Measurements from ENCODE around the gene OR52N5.

- TF ChIP-seq RCOR1 (IDR thresholded peaks at IDR 0.05; ENCODE audit: low read depth, low read length) (no peak), POLR2AphosphoS2 (conservative IDR thresholded peaks at IDR 0.05; ENCODE audit: low read length) (no peak), POLR2A (IDR thresholded peaks at IDR 0.05; ENCODE audit: low read length) (no peak), CHD2 (IDR thresholded peaks at IDR 0.05; ENCODE audit: low read length, partially characterized antibody) (no peak), CEBPB (IDR thresholded peaks at IDR 0.05) (no peak), NR3C1 (IDR thresholded peaks at IDR 0.05) (no peak)
- TF ChIP-seq, protein P1, sequence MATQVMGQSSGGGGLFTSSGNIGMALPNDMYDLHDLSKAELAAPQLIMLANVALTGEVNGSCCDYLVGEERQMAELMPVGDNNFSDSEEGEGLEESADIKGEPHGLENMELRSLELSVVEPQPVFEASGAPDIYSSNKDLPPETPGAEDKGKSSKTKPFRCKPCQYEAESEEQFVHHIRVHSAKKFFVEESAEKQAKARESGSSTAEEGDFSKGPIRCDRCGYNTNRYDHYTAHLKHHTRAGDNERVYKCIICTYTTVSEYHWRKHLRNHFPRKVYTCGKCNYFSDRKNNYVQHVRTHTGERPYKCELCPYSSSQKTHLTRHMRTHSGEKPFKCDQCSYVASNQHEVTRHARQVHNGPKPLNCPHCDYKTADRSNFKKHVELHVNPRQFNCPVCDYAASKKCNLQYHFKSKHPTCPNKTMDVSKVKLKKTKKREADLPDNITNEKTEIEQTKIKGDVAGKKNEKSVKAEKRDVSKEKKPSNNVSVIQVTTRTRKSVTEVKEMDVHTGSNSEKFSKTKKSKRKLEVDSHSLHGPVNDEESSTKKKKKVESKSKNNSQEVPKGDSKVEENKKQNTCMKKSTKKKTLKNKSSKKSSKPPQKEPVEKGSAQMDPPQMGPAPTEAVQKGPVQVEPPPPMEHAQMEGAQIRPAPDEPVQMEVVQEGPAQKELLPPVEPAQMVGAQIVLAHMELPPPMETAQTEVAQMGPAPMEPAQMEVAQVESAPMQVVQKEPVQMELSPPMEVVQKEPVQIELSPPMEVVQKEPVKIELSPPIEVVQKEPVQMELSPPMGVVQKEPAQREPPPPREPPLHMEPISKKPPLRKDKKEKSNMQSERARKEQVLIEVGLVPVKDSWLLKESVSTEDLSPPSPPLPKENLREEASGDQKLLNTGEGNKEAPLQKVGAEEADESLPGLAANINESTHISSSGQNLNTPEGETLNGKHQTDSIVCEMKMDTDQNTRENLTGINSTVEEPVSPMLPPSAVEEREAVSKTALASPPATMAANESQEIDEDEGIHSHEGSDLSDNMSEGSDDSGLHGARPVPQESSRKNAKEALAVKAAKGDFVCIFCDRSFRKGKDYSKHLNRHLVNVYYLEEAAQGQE (IDR thresholded peaks at IDR 0.05): no peak
- TF ChIP-seq, protein P2, sequence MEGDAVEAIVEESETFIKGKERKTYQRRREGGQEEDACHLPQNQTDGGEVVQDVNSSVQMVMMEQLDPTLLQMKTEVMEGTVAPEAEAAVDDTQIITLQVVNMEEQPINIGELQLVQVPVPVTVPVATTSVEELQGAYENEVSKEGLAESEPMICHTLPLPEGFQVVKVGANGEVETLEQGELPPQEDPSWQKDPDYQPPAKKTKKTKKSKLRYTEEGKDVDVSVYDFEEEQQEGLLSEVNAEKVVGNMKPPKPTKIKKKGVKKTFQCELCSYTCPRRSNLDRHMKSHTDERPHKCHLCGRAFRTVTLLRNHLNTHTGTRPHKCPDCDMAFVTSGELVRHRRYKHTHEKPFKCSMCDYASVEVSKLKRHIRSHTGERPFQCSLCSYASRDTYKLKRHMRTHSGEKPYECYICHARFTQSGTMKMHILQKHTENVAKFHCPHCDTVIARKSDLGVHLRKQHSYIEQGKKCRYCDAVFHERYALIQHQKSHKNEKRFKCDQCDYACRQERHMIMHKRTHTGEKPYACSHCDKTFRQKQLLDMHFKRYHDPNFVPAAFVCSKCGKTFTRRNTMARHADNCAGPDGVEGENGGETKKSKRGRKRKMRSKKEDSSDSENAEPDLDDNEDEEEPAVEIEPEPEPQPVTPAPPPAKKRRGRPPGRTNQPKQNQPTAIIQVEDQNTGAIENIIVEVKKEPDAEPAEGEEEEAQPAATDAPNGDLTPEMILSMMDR (IDR thresholded peaks at IDR 0.05): no peak
These were observed at the start of gene OR52N5 for GRCh38 chr11:5783255-5783654.
